Motor neuron (in vitro differentiated cells): ENCODE measurements around the gene PRPF6. TPM values are rescaled to one million over a fixed set of nuclear protein-coding genes. Genes with fewer than 3 reads are reported as not detected.

ENCODE experiments used
- ATAC-seq, 8 experiments: fragments of 200-7000 bp; cut with Tn5 transposase; replicated peaks in 6 of 8; 2 replicates each; pipeline ENCODE4 v1.8.0; 2021; ENCODE audit warnings: mild to moderate bottlenecking in 8 of 8, moderate library complexity in 8 of 8
- H3K27ac ChIP-seq, 2 donors: fragments of 250-450 bp; sonication (Bioruptor Pico); 2 replicates each; pipeline ENCODE4 v1.9.0; 2021; ENCODE audit warnings: antibody characterized with exemption in 2 of 2, mild to moderate bottlenecking in 2 of 2, moderate library complexity in 1 of 2
- H3K4me1 ChIP-seq, 2 donors: fragments of 250-450 bp; sonication (Bioruptor Pico); replicated peaks in 1 of 2; 2 replicates each; pipeline ENCODE4 v1.6.1; 2021; ENCODE audit warnings: antibody characterized with exemption in 2 of 2, mild to moderate bottlenecking in 2 of 2, moderate library complexity in 1 of 2
- H3K4me3 ChIP-seq, 5 donors: fragments of 250-450 bp; sonication (Bioruptor Pico); 2 replicates each; pipeline ENCODE4 v1.9.0; 2021; ENCODE audit warnings: antibody characterized with exemption in 5 of 5, mild to moderate bottlenecking in 5 of 5, moderate library complexity in 4 of 5
- WGBS, 10 experiments: fragments of 450-650 bp; shearing (Covaris generic); methylation state at CpG; one replicate each; pipeline ENCODE4 v1.0.0; 2022; 5-methylcytosine and 5-hydroxymethylcytosine counted together
- in situ Hi-C, 9 experiments: fragments of 400-800 bp; cut with MboI; loops; one replicate each; pipeline ENCODE4 v1.15.0; 2021; ENCODE audit warnings: low sequenced_read_pairs in 9 of 9, low pct_unique_long_range_greater_than_20kb in 2 of 9; ENCODE audit not compliant: unreplicated experiment in 9 of 9
- total RNA-seq, 8 experiments: library from RNA; unstranded; fragments of 300-600 nt; gene quantifications; 2 replicates each; pipeline versions ENCODE4 v1.2.3 to v1.2.4, GENCODE V29; 2022

Gene PRPF6
- total RNA-seq, 8 experiments from 2014 or later = 38.2 to 97.9 (median 64.2) TPM

DNA sequence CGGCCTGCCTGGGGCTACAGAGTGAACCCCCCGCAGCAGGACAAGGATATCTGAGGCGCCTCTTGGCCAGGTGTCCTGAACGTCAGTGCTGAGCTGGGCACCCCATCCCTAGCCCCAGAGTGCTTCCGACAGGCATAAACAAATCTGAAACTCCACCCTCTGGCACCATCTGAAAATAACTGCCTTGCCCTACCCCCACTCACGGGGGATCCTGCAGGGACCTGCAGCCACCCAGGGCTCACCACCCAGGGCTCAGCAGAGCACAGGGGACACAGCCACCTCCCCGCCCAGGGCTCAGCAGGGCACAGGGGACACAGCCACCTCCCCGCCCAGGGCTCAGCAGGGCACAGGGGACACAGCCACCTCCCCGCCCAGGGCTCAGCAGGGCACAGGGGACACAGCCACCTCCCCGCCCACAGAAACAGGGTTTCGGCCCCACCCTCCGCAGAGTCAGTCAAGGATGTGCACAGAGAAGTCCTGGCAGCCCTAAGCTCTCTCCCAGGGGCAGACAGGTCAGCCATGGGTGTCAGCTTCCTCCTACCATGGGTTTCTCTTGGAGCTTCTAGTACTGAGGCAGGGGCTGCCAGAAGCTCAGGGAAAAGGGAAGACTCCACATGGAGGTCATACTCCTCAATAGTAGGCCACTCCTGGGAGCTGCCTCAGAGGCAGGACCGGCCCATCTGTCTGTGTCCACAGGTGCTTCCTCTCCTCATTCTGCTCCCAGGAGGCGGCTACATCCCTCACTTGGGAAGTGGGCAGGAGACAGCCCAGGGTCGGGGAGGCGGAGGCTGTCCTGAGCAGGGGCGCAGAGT is 29.3 kb upstream of the PRPF6 start:
- 60 to 86% methylated on average over 1 to 4 of the region's 17 CpGs; no CpG with 5 or more reads in 8 of the 10 experiments for WGBS, 10 experiments
- H3K4me3 ChIP-seq = no peak overlapping the region
- no peak for ATAC-seq
- peaks cover 34 to 41% of the 10 kb centered on the region in 2 donors for H3K4me1 ChIP-seq
- in situ Hi-C loops = no loop called here
- H3K27ac ChIP-seq = peak overlapping the region in 1 of 2 donors; percentile 83

- ATAC-seq = no peak
- Histone ChIP-seq H3K4me1 (peaks cover 38 to 47% of the 10 kb centered on the region in 2 donors), H3K4me3 (no peak overlapping the region), H3K27ac (no peak overlapping the region)
- in situ Hi-C loops = no loop called here
- 26% methylated on average over 3 of the region's 15 CpGs; no CpG with 5 or more reads in 9 of the 10 experiments for WGBS, 10 experiments
Measured at GRCh38 chr20:63952210-63952535, 28.8 kb upstream of the PRPF6 start.

DNA sequence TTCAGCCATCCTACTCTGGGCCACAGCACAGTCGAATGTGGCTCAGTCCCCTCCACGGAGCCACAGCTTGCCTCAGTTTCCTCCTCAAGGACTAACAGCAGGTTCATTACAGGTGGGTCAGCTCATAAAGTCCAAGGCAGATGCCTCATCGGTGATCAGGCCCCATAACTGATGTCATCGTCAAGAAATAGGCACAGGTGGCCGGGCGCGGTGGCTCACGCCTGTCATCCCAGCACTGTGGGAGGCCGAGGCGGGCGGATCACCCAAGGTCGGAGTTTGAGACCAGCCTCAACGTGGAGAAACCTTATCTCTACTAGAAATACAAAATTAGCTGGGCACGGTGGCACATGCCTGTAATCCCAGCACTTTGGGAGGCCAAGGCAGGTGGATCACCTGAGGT is 28.2 kb upstream of the PRPF6 start:
- no peak overlapping the region for H3K4me3 ChIP-seq
- ATAC-seq = no peak
- in situ Hi-C loops = no loop called here
- no peak overlapping the region for H3K27ac ChIP-seq
- 69 to 100% (median 92%) methylated on average over 2 to 5 of the region's 14 CpGs; no CpG with 5 or more reads in 5 of the 10 experiments for WGBS, 10 experiments
- peaks cover 42 to 52% of the 10 kb centered on the region in 2 donors for H3K4me1 ChIP-seq

- peaks cover 40 to 52% of the 10 kb centered on the region in 2 donors for H3K4me1 ChIP-seq
- in situ Hi-C loops = no loop called here
- 17 to 100% (median 70%) methylated on average over 1 to 3 of the region's 13 CpGs; no CpG with 5 or more reads in 3 of the 10 experiments for WGBS, 10 experiments
- H3K27ac ChIP-seq = no peak overlapping the region
- no peak for ATAC-seq
- H3K4me3 ChIP-seq = no peak overlapping the region
Measured at GRCh38 chr20:63953764-63954429, 27.0 kb upstream of the PRPF6 start.

GRCh38 chr20:63955281-63955826 is 25.6 kb upstream of the PRPF6 start:
- in situ Hi-C loops = no loop called here
- peak; percentile 2 to 31 (median 16) for ATAC-seq
- peaks cover 28 to 42% of the 10 kb centered on the region in 2 donors for H3K4me1 ChIP-seq
- WGBS, 10 experiments = 0 to 10% methylated on average over 3 of the region's 31 CpGs; no CpG with 5 or more reads in 8 of the 10 experiments
- H3K27ac ChIP-seq = peak overlapping the region; percentile 90 to 95
- H3K4me3 ChIP-seq = peak overlapping the region; percentile 78 to 97 (median 86)

DNA sequence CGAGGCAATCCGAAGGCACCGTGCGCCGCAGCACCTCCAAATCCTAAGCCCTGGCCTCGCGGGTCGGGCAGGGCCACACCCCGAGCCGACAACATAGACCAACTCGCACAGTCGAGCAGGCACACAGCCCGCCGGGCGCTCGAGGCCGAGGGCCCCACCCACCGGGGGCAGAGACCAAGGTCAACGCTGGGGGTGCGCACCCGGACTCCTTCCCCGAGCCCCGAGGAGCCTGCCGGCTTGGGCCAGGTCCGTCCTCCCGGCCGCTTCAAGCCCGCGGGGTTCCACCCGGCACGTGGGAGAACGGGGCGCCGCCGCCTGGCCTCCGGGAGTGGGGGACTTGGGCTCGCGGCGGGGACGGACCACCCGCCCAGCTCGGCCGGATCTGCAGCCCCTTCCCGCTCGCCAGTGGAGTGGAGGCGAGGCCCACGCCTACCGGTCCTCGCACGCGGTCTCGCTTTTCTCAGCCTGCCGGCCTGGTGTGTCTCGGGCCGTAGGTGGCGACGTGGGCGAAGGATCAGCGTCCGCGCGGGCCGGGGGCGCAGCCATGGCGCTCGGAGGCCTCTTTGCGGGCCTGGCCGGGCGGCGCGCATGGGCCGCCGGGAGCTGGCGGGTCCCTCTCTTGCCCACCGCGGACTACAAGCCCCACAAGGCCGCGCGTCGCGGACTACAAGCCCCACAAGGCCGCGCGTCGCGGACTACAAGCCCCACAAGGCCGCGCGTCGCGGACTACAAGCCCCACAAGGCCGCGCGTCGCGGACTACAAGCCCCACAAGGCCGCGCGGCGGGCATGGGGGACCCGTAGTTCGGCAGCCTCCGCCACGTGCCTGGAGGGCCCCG is 24.9 kb upstream of the PRPF6 start, which contains the start of gene UCKL1:
Gene UCKL1, minus strand, starts transcription at position 590 of the 837 bp plus-strand sequence. Its CDS starts 44 bp downstream, at position 546.
- Histone ChIP-seq H3K4me1 (peaks cover 21 to 37% of the 10 kb centered on the region in 2 donors), H3K27ac (peak within 1 kb of the TSS; percentile 90 to 95), H3K4me3 (peak within 1 kb of the TSS; percentile 78 to 97 (median 86))
- peak; percentile 70 to 89 (median 86) for ATAC-seq
- in situ Hi-C loops = no loop called here
- WGBS, 10 experiments = 0 to 2% (median 0%) methylated on average over 2 to 20 of the region's 105 CpGs; no CpG with 5 or more reads in 6 of the 10 experiments

DNA sequence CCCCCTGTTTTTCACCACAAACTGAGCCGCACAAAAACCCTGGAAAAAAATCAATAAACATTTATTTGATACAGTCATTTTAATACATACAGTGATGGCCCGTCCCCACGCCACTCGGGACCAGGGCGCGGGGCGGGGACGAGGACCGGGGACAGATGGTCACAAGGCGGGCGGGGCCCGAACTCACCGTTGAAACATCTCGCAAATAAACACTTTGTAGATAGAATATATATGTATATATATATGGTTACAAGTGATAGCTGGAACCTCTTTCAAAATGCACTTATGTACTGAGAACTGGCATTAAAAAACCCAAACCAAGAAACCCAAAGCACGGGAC is 24.3 kb upstream of the PRPF6 start:
- in situ Hi-C loops = no loop called here
- peak overlapping the region; percentile 18 to 97 (median 36) for H3K4me3 ChIP-seq
- 0 to 10% methylated on average over 1 to 2 of the region's 15 CpGs; no CpG with 5 or more reads in 8 of the 10 experiments for WGBS, 10 experiments
- peak overlapping the region; percentile 4 to 69 for H3K27ac ChIP-seq
- peaks cover 19 to 34% of the 10 kb centered on the region in 2 donors for H3K4me1 ChIP-seq
- peak in 1 of 8 experiments; percentile 1 for ATAC-seq

- 0 to 60% (median 25%) methylated on average over 1 to 6 of the region's 28 CpGs; no CpG with 5 or more reads in 4 of the 10 experiments for WGBS, 10 experiments
- in situ Hi-C loops = no loop called here
- peak overlapping the region; percentile 4 to 69 for H3K27ac ChIP-seq
- H3K4me3 ChIP-seq = peak overlapping the region; percentile 18 to 97 (median 36)
- peaks cover 19 to 31% of the 10 kb centered on the region in 2 donors for H3K4me1 ChIP-seq
- ATAC-seq = peak; percentile 9 to 63 (median 27)
Measured at GRCh38 chr20:63957004-63957689, 23.8 kb upstream of the PRPF6 start.

GRCh38 chr20:63957690-63958441 is 23.1 kb upstream of the PRPF6 start:
- in situ Hi-C loops = no loop called here
- Histone ChIP-seq H3K4me3 (no peak overlapping the region), H3K4me1 (peaks cover 19 to 31% of the 10 kb centered on the region in 2 donors), H3K27ac (peak overlapping the region in 1 of 2 donors; percentile 69)
- peak in 3 of 8 experiments; percentile 2 to 33 (median 6) for ATAC-seq
- WGBS, 10 experiments = 0% methylated on average over 1 of the region's 13 CpGs; no CpG with 5 or more reads in 9 of the 10 experiments

DNA sequence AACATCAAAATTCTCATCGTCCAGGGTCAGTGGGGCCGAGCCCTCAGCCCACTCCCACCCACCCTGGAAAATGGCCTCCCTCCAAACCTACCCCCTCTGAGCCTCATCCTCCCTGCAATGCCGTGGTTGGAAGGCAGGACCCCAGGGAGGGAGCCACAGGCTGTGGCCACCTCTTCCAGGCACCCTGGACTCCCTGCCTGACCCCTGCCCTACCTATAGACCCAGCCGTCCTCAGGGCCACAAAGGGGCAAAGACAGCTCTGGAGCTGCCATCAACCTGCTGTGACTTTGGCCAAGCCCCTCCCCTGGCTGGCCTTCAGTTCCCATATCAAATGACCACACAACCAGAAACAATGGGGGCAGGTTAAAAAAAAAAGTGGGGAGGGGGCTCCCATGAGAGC is 22.5 kb upstream of the PRPF6 start:
- no peak for ATAC-seq
- H3K4me1 ChIP-seq = peaks cover 19 to 31% of the 10 kb centered on the region in 2 donors
- in situ Hi-C loops = no loop called here
- no peak overlapping the region for H3K27ac ChIP-seq
- no CpG with 5 or more reads among the region's 4 CpGs for WGBS, 10 experiments
- H3K4me3 ChIP-seq = no peak overlapping the region

- in situ Hi-C loops = no loop called here
- Histone ChIP-seq H3K4me3 (no peak overlapping the region), H3K27ac (no peak overlapping the region), H3K4me1 (peaks cover 18 to 26% of the 10 kb centered on the region in 2 donors)
- 60 to 96% (median 65%) methylated on average over 2 to 4 of the region's 10 CpGs; no CpG with 5 or more reads in 7 of the 10 experiments for WGBS, 10 experiments
- ATAC-seq = no peak
Measured at GRCh38 chr20:63958964-63959698, 21.8 kb upstream of the PRPF6 start.
